Retinal pigment epithelial cell (primary cell): Measurements from ENCODE around the gene CTTNBP2.

Experiments used
- DNase-seq: peaks from one replicate; pipeline ENCODE4 v3.0.0-alpha.2; 2010; ENCODE audit warnings: low read depth
- H3K4me3 ChIP-seq: 2 replicates; pipeline ENCODE4 v1.5.1; 2011; ENCODE audit warnings: mild to moderate bottlenecking, low read length, control low read depth, moderate library complexity
- CTCF ChIP-seq: conservative IDR thresholded peaks from 2 replicates; pipeline ENCODE4 v1.5.1; 2011; ENCODE audit warnings: low read depth, low read length, control low read depth, inconsistent platforms

The CTTNBP2 gene

GRCh38 chr7:117902314-117902889 lies 29.2 kb upstream of the CTTNBP2 start:
- TF ChIP-seq CTCF = no peak
- no peak for DNase-seq
- no peak overlapping the region for H3K4me3 ChIP-seq

- no peak for DNase-seq
- no peak overlapping the region for H3K4me3 ChIP-seq
- TF ChIP-seq CTCF = no peak
These were observed 28.0 kb upstream of the CTTNBP2 start for GRCh38 chr7:117901089-117901797.

GRCh38 chr7:117896339-117896738 lies 23.1 kb upstream of the CTTNBP2 start:
- no peak overlapping the region for H3K4me3 ChIP-seq
- TF ChIP-seq CTCF = no peak
- DNase-seq = no peak

GRCh38 chr7:117895276-117895675 lies 22.0 kb upstream of the CTTNBP2 start:
- TF ChIP-seq CTCF = no peak
- no peak for DNase-seq
- H3K4me3 ChIP-seq = no peak overlapping the region

GRCh38 chr7:117894037-117894436 lies 20.8 kb upstream of the CTTNBP2 start:
- no peak overlapping the region for H3K4me3 ChIP-seq
- no peak for DNase-seq
- TF ChIP-seq CTCF = no peak

- no peak overlapping the region for H3K4me3 ChIP-seq
- no peak for DNase-seq
- TF ChIP-seq CTCF = no peak
These were observed 19.6 kb upstream of the CTTNBP2 start for GRCh38 chr7:117892821-117893220.

GRCh38 chr7:117889611-117890010 lies 16.4 kb upstream of the CTTNBP2 start:
- no peak for DNase-seq
- TF ChIP-seq CTCF = no peak
- no peak overlapping the region for H3K4me3 ChIP-seq
